ENCODE measurements around the gene MSL1. TPM values are rescaled to one million over a fixed set of nuclear protein-coding genes. Genes with fewer than 3 reads are reported as not detected.

Gene MSL1
- total and polyA plus RNA-seq, 2 experiments from 2014 or later: 26.7 to 81.6 TPM

GRCh38 chr17:40095351-40095943 lies 26.3 kb upstream of the MSL1 start:
- no peaks in the 10 kb centered on the region for H4K20me1 ChIP-seq (ENCODE audit: insufficient read depth, poor library complexity, severe bottlenecking)
- no peaks in the 10 kb centered on the region for H3K36me3 ChIP-seq (replicated peaks; ENCODE audit: insufficient read depth, low read depth)
- no peak overlapping the region for H2AFZ ChIP-seq
- H3K4me1 ChIP-seq (ENCODE audit: insufficient read depth): peaks cover 15% of the 10 kb centered on the region
- H3K9me2 ChIP-seq (replicated peaks; ENCODE audit: insufficient read depth): no peaks in the 10 kb centered on the region
- H3K27ac ChIP-seq: no peak overlapping the region
- no peak for DNase-seq (ENCODE audit: low spot score)
- no peaks in the 10 kb centered on the region for H3K27me3 ChIP-seq
- H3K9me3 ChIP-seq (ENCODE audit: low read depth): no peaks in the 10 kb centered on the region
- H3K79me2 ChIP-seq: no peaks in the 10 kb centered on the region
- H3K4me3 ChIP-seq: no peak overlapping the region
- 96% methylated on average over 17 of the region's 17 CpGs for WGBS (ENCODE audit: low lambda C conversion rate, missing lambda C conversion rate)
- no peak overlapping the region for H3K4me2 ChIP-seq
- no peak for TF ChIP-seq CTCF (IDR thresholded peaks at IDR 0.05; ENCODE audit: poor library complexity)
- TF ChIP-seq EZH2phosphoT487 (IDR thresholded peaks at IDR 0.05; ENCODE audit: low read depth, severe bottlenecking, unreplicated experiment): no peak
- no peak for TF ChIP-seq EZH2 (IDR thresholded peaks at IDR 0.05; ENCODE audit: borderline replicate concordance)

GRCh38 chr17:40095944-40096791 lies 25.6 kb upstream of the MSL1 start:
- no peak overlapping the region for H3K27ac ChIP-seq
- TF ChIP-seq EZH2phosphoT487 (IDR thresholded peaks at IDR 0.05; ENCODE audit: low read depth, severe bottlenecking, unreplicated experiment) (no peak), CTCF (IDR thresholded peaks at IDR 0.05; ENCODE audit: poor library complexity) (no peak), EZH2 (IDR thresholded peaks at IDR 0.05; ENCODE audit: borderline replicate concordance) (no peak)
- H3K9me2 ChIP-seq (replicated peaks; ENCODE audit: insufficient read depth): no peaks in the 10 kb centered on the region
- H3K4me3 ChIP-seq: no peak overlapping the region
- H3K4me2 ChIP-seq: no peak overlapping the region
- H4K20me1 ChIP-seq (ENCODE audit: insufficient read depth, poor library complexity, severe bottlenecking): no peaks in the 10 kb centered on the region
- H3K36me3 ChIP-seq (replicated peaks; ENCODE audit: insufficient read depth, low read depth): no peaks in the 10 kb centered on the region
- WGBS (ENCODE audit: low lambda C conversion rate, missing lambda C conversion rate): 94% methylated on average over 23 of the region's 23 CpGs
- H3K4me1 ChIP-seq (ENCODE audit: insufficient read depth): peaks cover 18% of the 10 kb centered on the region
- H3K79me2 ChIP-seq: no peaks in the 10 kb centered on the region
- DNase-seq (ENCODE audit: low spot score): no peak
- H3K27me3 ChIP-seq: no peaks in the 10 kb centered on the region
- no peaks in the 10 kb centered on the region for H3K9me3 ChIP-seq (ENCODE audit: low read depth)
- no peak overlapping the region for H2AFZ ChIP-seq

GRCh38 chr17:40097087-40097486 lies 24.7 kb upstream of the MSL1 start:
- Histone ChIP-seq H3K27me3 (no peaks in the 10 kb centered on the region), H3K9me3 (ENCODE audit: low read depth) (no peaks in the 10 kb centered on the region), H3K36me3 (replicated peaks; ENCODE audit: insufficient read depth, low read depth) (no peaks in the 10 kb centered on the region), H3K4me3 (no peak overlapping the region), H2AFZ (no peak overlapping the region), H3K4me2 (no peak overlapping the region), H3K9me2 (replicated peaks; ENCODE audit: insufficient read depth) (no peaks in the 10 kb centered on the region), H3K79me2 (no peaks in the 10 kb centered on the region), H3K4me1 (ENCODE audit: insufficient read depth) (peaks cover 22% of the 10 kb centered on the region), H4K20me1 (ENCODE audit: insufficient read depth, poor library complexity, severe bottlenecking) (no peaks in the 10 kb centered on the region), H3K27ac (no peak overlapping the region)
- no peak for DNase-seq (ENCODE audit: low spot score)
- no peak for TF ChIP-seq CTCF (IDR thresholded peaks at IDR 0.05; ENCODE audit: poor library complexity)
- no peak for TF ChIP-seq EZH2phosphoT487 (IDR thresholded peaks at IDR 0.05; ENCODE audit: low read depth, severe bottlenecking, unreplicated experiment)
- no peak for TF ChIP-seq EZH2 (IDR thresholded peaks at IDR 0.05; ENCODE audit: borderline replicate concordance)
- WGBS (ENCODE audit: low lambda C conversion rate, missing lambda C conversion rate): 93% methylated on average over 10 of the region's 10 CpGs

Data from hepatocyte (in vitro differentiated cells).